Keratinocyte (primary cell): ENCODE data around the gene PAPPA. TPM values are rescaled to one million over a fixed set of nuclear protein-coding genes. Genes with fewer than 3 reads are reported as not detected.

Source experiments
- DNase-seq: peaks from one replicate; pipeline ENCODE4 v3.0.0-alpha.2; 2011; ENCODE audit warnings: low read depth, missing footprints, low spot score
- FAIRE-seq: peaks from 2 replicates; lab custom pipeline; 2011; peaks lifted over from hg19 to GRCh38; lab: Jason Lieb, UNC
- H2AFZ ChIP-seq: 2 replicates; pipeline ENCODE4 v1.6.0; 2012; ENCODE audit warnings: low read length, control low read depth, inconsistent platforms; ENCODE audit not compliant: control insufficient read depth
- H3K27ac ChIP-seq: 2 replicates; pipeline ENCODE4 v1.5.1; 2011; ENCODE audit warnings: low read length; ENCODE audit not compliant: control insufficient read depth, insufficient read depth
- H3K27me3 ChIP-seq: 3 replicates; pipeline ENCODE4 v1.6.0; 2011; ENCODE audit warnings: low read length; ENCODE audit not compliant: control insufficient read depth, insufficient read depth; ENCODE audit errors: extremely low read depth
- H3K36me3 ChIP-seq, 2 experiments: 2 replicates in 1 of 2; 3 replicates in 1 of 2; pipeline ENCODE4 v1.5.1; 2011; ENCODE audit warnings: low read length in 2 of 2, mild to moderate bottlenecking in 1 of 2; ENCODE audit not compliant: control insufficient read depth in 2 of 2, insufficient read depth in 2 of 2; ENCODE audit errors: extremely low read depth in 1 of 2
- H3K4me1 ChIP-seq: 3 replicates; pipeline ENCODE4 v1.5.1; 2011; ENCODE audit warnings: low read length; ENCODE audit not compliant: control insufficient read depth, insufficient read depth; ENCODE audit errors: extremely low read depth
- H3K4me2 ChIP-seq: 3 replicates; pipeline ENCODE4 v1.6.0; 2011; ENCODE audit warnings: low read depth, low read length; ENCODE audit not compliant: control insufficient read depth, insufficient read depth; ENCODE audit errors: extremely low read depth
- H3K4me3 ChIP-seq, 3 experiments: fragments of 200-600 bp in 1 of 3; sonication (generic) in 1 of 3; 2 replicates in 2 of 3; 3 replicates in 1 of 3; pipeline ENCODE4 v1.5.1; 2011 to 2016; ENCODE audit warnings: low read length in 3 of 3, mild to moderate bottlenecking in 3 of 3, control low read depth in 2 of 3, inconsistent platforms in 1 of 3, low read depth in 1 of 3, mixed read lengths in 1 of 3, mixed run types in 1 of 3, moderate library complexity in 1 of 3; ENCODE audit not compliant: control insufficient read depth in 2 of 3, insufficient read depth in 2 of 3; ENCODE audit errors: extremely low read depth in 1 of 3
- H3K79me2 ChIP-seq: 2 replicates; pipeline ENCODE4 v1.6.0; 2012; ENCODE audit warnings: low read length; ENCODE audit not compliant: control insufficient read depth, insufficient read depth
- H3K9ac ChIP-seq: 3 replicates; pipeline ENCODE4 v1.6.0; 2011; ENCODE audit warnings: low read length; ENCODE audit not compliant: control insufficient read depth, insufficient read depth; ENCODE audit errors: extremely low read depth
- H3K9me1 ChIP-seq: 3 replicates; pipeline ENCODE4 v1.6.0; 2011; ENCODE audit warnings: low read length; ENCODE audit not compliant: control insufficient read depth, insufficient read depth; ENCODE audit errors: extremely low read depth
- H3K9me3 ChIP-seq: 2 replicates; pipeline ENCODE4 v1.5.1; 2012; ENCODE audit warnings: low read depth, low read length; ENCODE audit not compliant: control insufficient read depth
- H4K20me1 ChIP-seq: 3 replicates; pipeline ENCODE4 v1.6.0; 2011; ENCODE audit warnings: low read length; ENCODE audit not compliant: control insufficient read depth, insufficient read depth; ENCODE audit errors: extremely low read depth
- EZH2 ChIP-seq: IDR thresholded peaks from one replicate; pipeline ENCODE4 v1.6.1; 2012; ENCODE audit warnings: inconsistent platforms, mild to moderate bottlenecking, low read length, moderate library complexity
- dilution Hi-C: fragments of 300-500 bp; cut with MboI; formaldehyde crosslinking; loops from one replicate; pipeline ENCODE4 v1.7.0; 2020; ENCODE audit warnings: low sequenced_read_pairs; ENCODE audit not compliant: extremely low pct_ligation_motif_present
- polyA plus RNA-seq, 5 experiments: library from polyadenylated mRNA; depleted of rRNA in 3 of 5; stranded (reverse) in 3 of 5; stranded (forward) in 1 of 5; unstranded in 1 of 5; fragments of >200 nt; gene quantifications; 1 replicate in 1 of 5; 2 replicates in 3 of 5; 3 replicates in 1 of 5; pipeline versions ENCODE4 v1.2.1 to v1.2.3, GENCODE V29; 2011 to 2012; ENCODE audit warnings: missing spikeins in 2 of 5, low read depth in 1 of 5, low replicate concordance in 1 of 5
- TF ChIP-seq, protein P1 (sequence below), 3 experiments: IDR thresholded peaks in 1 of 3; conservative IDR thresholded peaks in 1 of 3; optimal IDR thresholded peaks in 1 of 3; 2 replicates in 2 of 3; 3 replicates in 1 of 3; pipeline versions ENCODE3 to v1.5.1; 2011; ENCODE audit warnings: low read length in 3 of 3, mild to moderate bottlenecking in 3 of 3, moderate library complexity in 2 of 3, control low read depth in 1 of 3, inconsistent platforms in 1 of 3; ENCODE audit not compliant: insufficient read depth in 2 of 3; ENCODE audit errors: extremely low read depth in 1 of 3

Gene PAPPA
- polyA plus RNA-seq, 1 donor (not counting 4 experiments of a cell fraction or from before 2014, with no cell fraction given) = 0.77 TPM

GRCh38 chr9:116325924-116326323, 172.3 kb downstream of the PAPPA start:
- Histone ChIP-seq H3K9ac (no peak overlapping the region), H3K4me2 (no peak overlapping the region), H3K27me3 (no peaks in the 10 kb centered on the region), H2AFZ (no peak overlapping the region), H3K27ac (no peak overlapping the region), H3K4me1 (no peaks in the 10 kb centered on the region), H3K9me3 (no peaks in the 10 kb centered on the region), H3K79me2 (no peaks in the 10 kb centered on the region), H4K20me1 (no peaks in the 10 kb centered on the region), H3K4me3 (no peak overlapping the region), H3K9me1 (no peaks in the 10 kb centered on the region), H3K36me3 (no peaks in the 10 kb centered on the region)
- FAIRE-seq = no peak
- dilution Hi-C loops = no loop called here
- DNase-seq = no peak
- TF ChIP-seq EZH2 = no peak
- TF ChIP-seq, protein P1, sequence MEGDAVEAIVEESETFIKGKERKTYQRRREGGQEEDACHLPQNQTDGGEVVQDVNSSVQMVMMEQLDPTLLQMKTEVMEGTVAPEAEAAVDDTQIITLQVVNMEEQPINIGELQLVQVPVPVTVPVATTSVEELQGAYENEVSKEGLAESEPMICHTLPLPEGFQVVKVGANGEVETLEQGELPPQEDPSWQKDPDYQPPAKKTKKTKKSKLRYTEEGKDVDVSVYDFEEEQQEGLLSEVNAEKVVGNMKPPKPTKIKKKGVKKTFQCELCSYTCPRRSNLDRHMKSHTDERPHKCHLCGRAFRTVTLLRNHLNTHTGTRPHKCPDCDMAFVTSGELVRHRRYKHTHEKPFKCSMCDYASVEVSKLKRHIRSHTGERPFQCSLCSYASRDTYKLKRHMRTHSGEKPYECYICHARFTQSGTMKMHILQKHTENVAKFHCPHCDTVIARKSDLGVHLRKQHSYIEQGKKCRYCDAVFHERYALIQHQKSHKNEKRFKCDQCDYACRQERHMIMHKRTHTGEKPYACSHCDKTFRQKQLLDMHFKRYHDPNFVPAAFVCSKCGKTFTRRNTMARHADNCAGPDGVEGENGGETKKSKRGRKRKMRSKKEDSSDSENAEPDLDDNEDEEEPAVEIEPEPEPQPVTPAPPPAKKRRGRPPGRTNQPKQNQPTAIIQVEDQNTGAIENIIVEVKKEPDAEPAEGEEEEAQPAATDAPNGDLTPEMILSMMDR (optimal IDR thresholded peaks at IDR 0.05 in 1 of 3, IDR thresholded peaks at IDR 0.05 in 1 of 3, conservative IDR thresholded peaks at IDR 0.05 in 1 of 3; ENCODE audit: extremely low read depth in 1 of 3, insufficient read depth in 2 of 3, low read length in 3 of 3) = no peak

- DNase-seq = no peak
- Histone ChIP-seq H3K27ac (no peak overlapping the region), H3K4me1 (no peaks in the 10 kb centered on the region), H3K9ac (no peak overlapping the region), H3K27me3 (no peaks in the 10 kb centered on the region), H3K4me2 (no peak overlapping the region), H2AFZ (no peak overlapping the region), H3K9me1 (no peaks in the 10 kb centered on the region), H4K20me1 (no peaks in the 10 kb centered on the region), H3K36me3 (no peaks in the 10 kb centered on the region), H3K79me2 (no peaks in the 10 kb centered on the region), H3K4me3 (no peak overlapping the region), H3K9me3 (no peaks in the 10 kb centered on the region)
- TF ChIP-seq, protein P1 (optimal IDR thresholded peaks at IDR 0.05 in 1 of 3, IDR thresholded peaks at IDR 0.05 in 1 of 3, conservative IDR thresholded peaks at IDR 0.05 in 1 of 3; ENCODE audit: extremely low read depth in 1 of 3, insufficient read depth in 2 of 3, low read length in 3 of 3) = no peak
- no peak for TF ChIP-seq EZH2
- dilution Hi-C loops = no loop called here
- FAIRE-seq = no peak
Measured at GRCh38 chr9:116327701-116328405, 174.3 kb downstream of the PAPPA start.
